Right cardiac atrium (tissue), 5 donors: ENCODE measurements around the gene ATP5F1B. TPM values are rescaled to one million over a fixed set of nuclear protein-coding genes. Genes with fewer than 3 reads are reported as not detected.
A peak's percentile ranks its signal among the peaks of the same experiment; 100 is the strongest.

Experiments used
- ATAC-seq, 2 donors: fragments of 200-7000 bp; cut with Tn5 transposase; one replicate each; pipeline versions ENCODE4 v1.8.0 to v1.9.1; 2020; ENCODE audit warnings: moderate library complexity in 2 of 2, mild to moderate bottlenecking in 1 of 2
- DNase-seq, 3 donors: peaks; one replicate each; pipeline ENCODE4 v3.0.0-alpha.2; 2020
- H3K27ac ChIP-seq: one replicate; pipeline ENCODE4 v1.5.1; 2013; ENCODE audit warnings: mild to moderate bottlenecking, low read length, control low read depth, moderate library complexity
- H3K27me3 ChIP-seq: one replicate; pipeline ENCODE4 v1.6.1; 2013; ENCODE audit not compliant: control insufficient read depth, insufficient read depth
- H3K4me1 ChIP-seq: one replicate; pipeline ENCODE4 v1.6.1; 2013; ENCODE audit warnings: low read length; ENCODE audit not compliant: control insufficient read depth, insufficient read depth
- H3K4me3 ChIP-seq: one replicate; pipeline ENCODE4 v1.5.1; 2013; ENCODE audit warnings: low read length, control low read depth
- H3K9me3 ChIP-seq: one replicate; pipeline ENCODE4 v1.6.1; 2013; ENCODE audit warnings: low read length; ENCODE audit not compliant: control insufficient read depth
- WGBS: extraction: QIAGEN DNeasy Blood & Tissue Kit; methylation state at CpG from one replicate; pipeline ENCODE4 v1.1.7; 2013; 5-methylcytosine and 5-hydroxymethylcytosine counted together
- intact Hi-C, 4 donors: fragments of 100-400 bp; cut with DNase I; formaldehyde crosslinking; loops; one replicate each; pipeline versions ENCODE4 v1.11.0 to v1.14.0; 2022 to 2023
- long read RNA-seq, 4 donors: library from polyadenylated mRNA; unstranded; transcript quantifications; one replicate each; pipeline ENCODE4 v2.0.0, GENCODE V29; 2020 to 2021
- polyA plus RNA-seq: library from polyadenylated mRNA; stranded (reverse); fragments of 200-250 nt; gene quantifications from one replicate; pipeline ENCODE4 v1.2.3, GENCODE V29; 2013
- total RNA-seq, 4 donors: library from RNA; stranded (reverse); fragmentation: NEBNext Ultra II Directional; extraction: Animal tissue kit (Norgen Biotek cat#: 25700); gene quantifications; one replicate each; pipeline ENCODE4 v1.2.1, GENCODE V29; 2021
- donor health status: healthy with polysubstance abuse.
- donor health status: DM: no; HTN: yes; CAD: no.
- donor health status: DM: no; HTN: no; CAD: no.
- donor health status: DM: no; HTN: yes; CAD: no; lungs with severe emphysema.
- donor health status: DM: yes; HTN: yes; CAD: no.

Gene ATP5F1B
- 1,000 to 10,000 TPM; 1,684 to 2,029 (median 1,762) TPM for total RNA-seq
- 1,409 TPM for polyA plus RNA-seq
- long read RNA-seq, donor 1, transcript ATP5F1B-208 (2 exons, 457 nt) = minor isoform, 14 of 1,733 reads
- long read RNA-seq, donor 1, transcript ATP5F1B-201 (10 exons, 1,839 nt) = major isoform, 1,548 of 1,733 reads
- long read RNA-seq, donor 1, partial matches to known transcripts = 124 of 1,733 reads
- long read RNA-seq, donor 1, other reads (novel, unspliced or antisense) = 47 of 1,733 reads
- long read RNA-seq, donor 2, transcript ATP5F1B-201 (10 exons, 1,839 nt) = major isoform, 808 of 881 reads
- long read RNA-seq, donor 2, partial matches to known transcripts = 36 of 881 reads
- long read RNA-seq, donor 2, other reads (novel, unspliced or antisense) = 34 of 881 reads
- long read RNA-seq, donor 3, transcript ATP5F1B-201 (10 exons, 1,839 nt) = major isoform, 2,226 of 2,423 reads
- long read RNA-seq, donor 3, partial matches to known transcripts = 104 of 2,423 reads
- long read RNA-seq, donor 3, other reads (novel, unspliced or antisense) = 91 of 2,423 reads
- long read RNA-seq, donor 4, transcript ATP5F1B-201 (10 exons, 1,839 nt) = major isoform, 833 of 885 reads
- long read RNA-seq, donor 4, partial matches to known transcripts = 24 of 885 reads
- long read RNA-seq, donor 4, other reads (novel, unspliced or antisense) = 28 of 885 reads

- intact Hi-C loops = loop anchor here in 1 of 4 donors (5.0 kb wide), 1 partner anchor 36 kb away; no protein-coding TSS in a partner anchor
- H3K27me3 ChIP-seq = no peaks in the 10 kb centered on the region
- peak; percentile 99 for ATAC-seq
- no peaks in the 10 kb centered on the region for H3K4me1 ChIP-seq
- WGBS = under 1% methylated on average over 39 of the region's 39 CpGs
- peak within 1 kb of the TSS; percentile 89 for H3K4me3 ChIP-seq
- H3K9me3 ChIP-seq = no peaks in the 10 kb centered on the region
- DNase-seq = peak; percentile 96 to 98 (median 97)
- H3K27ac ChIP-seq = peak within 1 kb of the TSS; percentile 97
These were observed at the start of gene ATP5F1B for GRCh38 chr12:56645717-56646446. Gene ATP5F1B (minus strand): TSS chr12:56645984. CDS start chr12:56645963, 21 bp downstream.

- Histone ChIP-seq H3K27me3 (no peaks in the 10 kb centered on the region), H3K4me3 (no peak overlapping the region), H3K9me3 (no peaks in the 10 kb centered on the region), H3K27ac (no peak overlapping the region), H3K4me1 (no peaks in the 10 kb centered on the region)
- WGBS = 86% methylated on average over 5 of the region's 5 CpGs
- DNase-seq = no peak
- ATAC-seq = no peak
- intact Hi-C loops = no loop called here
These were observed 48.4 kb upstream of the ATP5F1B start for GRCh38 chr12:56694161-56694560.

- Histone ChIP-seq H3K4me1 (no peaks in the 10 kb centered on the region), H3K9me3 (no peaks in the 10 kb centered on the region), H3K4me3 (peak overlapping the region; percentile 59), H3K27me3 (no peaks in the 10 kb centered on the region), H3K27ac (peak overlapping the region; percentile 97)
- intact Hi-C loops = loop anchor here in 2 of 4 donors (2.0 to 5.0 kb wide), 2 partner anchors 34 to 36 kb away; partner anchors contain the start of gene NACA (in 1 of the 2)
- 2% methylated on average over 7 of the region's 7 CpGs for WGBS
- DNase-seq (no peak), ATAC-seq (no peak)
These were observed 43.0 kb upstream of the ATP5F1B start for GRCh38 chr12:56688846-56689109.

GRCh38 chr12:56688129-56688845 is 42.5 kb upstream of the ATP5F1B start, which contains the start of gene PTGES3:
Gene PTGES3 (minus strand): TSS chr12:56688284. CDS start chr12:56687999, 285 bp downstream.
- Histone ChIP-seq H3K4me3 (peak within 1 kb of the TSS; percentile 59), H3K9me3 (no peaks in the 10 kb centered on the region), H3K4me1 (no peaks in the 10 kb centered on the region), H3K27me3 (no peaks in the 10 kb centered on the region), H3K27ac (peak within 1 kb of the TSS; percentile 98)
- WGBS = under 1% methylated on average over 64 of the region's 64 CpGs
- ATAC-seq = peak; percentile 95
- DNase-seq = peak; percentile 98 to 99 (median 99)
- intact Hi-C loops = loop anchor here in 2 of 4 donors (2.0 to 5.0 kb wide), 2 partner anchors 34 to 37 kb away; partner anchors contain the start of gene NACA (in 1 of the 2)

- Histone ChIP-seq H3K9me3 (no peaks in the 10 kb centered on the region), H3K27ac (peak overlapping the region; percentile 98), H3K27me3 (no peaks in the 10 kb centered on the region), H3K4me3 (peak overlapping the region; percentile 59), H3K4me1 (no peaks in the 10 kb centered on the region)
- intact Hi-C loops = loop anchor here in 2 of 4 donors (2.0 to 5.0 kb wide), 2 partner anchors 35 to 37 kb away; partner anchors contain the start of gene NACA (in 1 of the 2)
- peak; percentile 55 to 82 (median 78) for DNase-seq
- peak; percentile 72 to 73 for ATAC-seq
- WGBS = under 1% methylated on average over 62 of the region's 62 CpGs
These were observed 41.7 kb upstream of the ATP5F1B start for GRCh38 chr12:56687223-56688128.

GRCh38 chr12:56684745-56685359 is 39.1 kb upstream of the ATP5F1B start:
- no peak overlapping the region for H3K27ac ChIP-seq
- intact Hi-C loops = loop anchor here in 1 of 4 donors (5.0 kb wide), 2 partner anchors 37 to 38 kb away; partner anchors contain the start of gene ATP5F1B
- no peak for DNase-seq
- WGBS = 33% methylated on average over 8 of the region's 8 CpGs
- no peaks in the 10 kb centered on the region for H3K4me1 ChIP-seq
- H3K4me3 ChIP-seq = peak overlapping the region; percentile 8
- no peak for ATAC-seq
- no peaks in the 10 kb centered on the region for H3K9me3 ChIP-seq
- H3K27me3 ChIP-seq = no peaks in the 10 kb centered on the region

GRCh38 chr12:56682323-56682722 is 36.5 kb upstream of the ATP5F1B start:
- DNase-seq = peak in 1 of 3 donors; percentile 14
- WGBS = 92% methylated on average over 6 of the region's 6 CpGs
- Histone ChIP-seq H3K4me1 (no peaks in the 10 kb centered on the region), H3K4me3 (no peak overlapping the region), H3K27me3 (no peaks in the 10 kb centered on the region), H3K9me3 (no peaks in the 10 kb centered on the region), H3K27ac (no peak overlapping the region)
- no peak for ATAC-seq
- intact Hi-C loops = loop anchor here in 1 of 4 donors (5.0 kb wide), 1 partner anchor 35 kb away; the partner anchor contains the start of gene ATP5F1B

- 88% methylated on average over 13 of the region's 13 CpGs for WGBS
- ATAC-seq (no peak), DNase-seq (no peak)
- Histone ChIP-seq H3K4me3 (no peak overlapping the region), H3K9me3 (no peaks in the 10 kb centered on the region), H3K27ac (no peak overlapping the region), H3K4me1 (peaks cover 7% of the 10 kb centered on the region), H3K27me3 (no peaks in the 10 kb centered on the region)
- intact Hi-C loops = loop anchor here in 1 of 4 donors (5.0 kb wide), 1 partner anchor 33 kb away; the partner anchor contains the start of gene ATP5F1B
These were observed 34.2 kb upstream of the ATP5F1B start for GRCh38 chr12:56679883-56680575.

- Histone ChIP-seq H3K27ac (no peak overlapping the region), H3K4me1 (peaks cover 7% of the 10 kb centered on the region), H3K27me3 (no peaks in the 10 kb centered on the region), H3K9me3 (no peaks in the 10 kb centered on the region), H3K4me3 (no peak overlapping the region)
- 87% methylated on average over 2 of the region's 2 CpGs for WGBS
- intact Hi-C loops = no loop called here
- no peak for ATAC-seq
- DNase-seq = no peak
These were observed 33.1 kb upstream of the ATP5F1B start for GRCh38 chr12:56678852-56679251.
